Measurements from ENCODE around the gene TRNP1. TPM values are rescaled to one million over a fixed set of nuclear protein-coding genes. Genes with fewer than 3 reads are reported as not detected.

The TRNP1 gene
- total and polyA plus RNA-seq, 7 experiments from 2014 or later = 0.19 to 5.0 TPM; not detected in 5

GRCh38 chr1:26998429-26999300, 5.2 kb downstream of the TRNP1 start:
- H3K4me1 Mint-ChIP-seq = peaks cover 0 to 17% (median 10%) of the 10 kb centered on the region in 7 donors
- H3K4me3 Mint-ChIP-seq = no peak overlapping the region
- H3K27ac Mint-ChIP-seq = no peak overlapping the region
- ATAC-seq (no peak), DNase-seq (no peak)
- POLR2A ChIA-PET = interaction anchor here (0.6 kb wide), 1 partner anchor 120 kb away, joined by 3 read pairs; no protein-coding TSS in a partner anchor
- peaks cover 0 to 13% of the 10 kb centered on the region in 2 donors for H3K27me3 ChIP-seq (ENCODE audit: control insufficient read depth in 2 of 2, insufficient read depth in 2 of 2, low read length in 2 of 2)
- no peak overlapping the region for H3K4me3 ChIP-seq (ENCODE audit: low read length)
- H3K36me3 Mint-ChIP-seq = no peaks in the 10 kb centered on the region
- intact Hi-C loops (cut with micrococcal nuclease) = no loop called here
- H3K4me1 ChIP-seq (ENCODE audit: control insufficient read depth in 2 of 2, insufficient read depth in 2 of 2, low read length in 2 of 2) = peaks cover 0 to 14% of the 10 kb centered on the region in 2 donors
- no peaks in the 10 kb centered on the region for H3K36me3 ChIP-seq (ENCODE audit: control insufficient read depth in 2 of 3, insufficient read depth in 3 of 3, low read length in 3 of 3)
- no peak overlapping the region for H3K27ac ChIP-seq (ENCODE audit: low read depth, low read length)
- no peaks in the 10 kb centered on the region for H3K9me3 Mint-ChIP-seq
- no peaks in the 10 kb centered on the region for H3K9me3 ChIP-seq (ENCODE audit: control insufficient read depth in 2 of 3, low read length in 3 of 3)
- peaks cover 19 to 47% (median 24%) of the 10 kb centered on the region in 5 donors for H3K27me3 Mint-ChIP-seq
- CTCF ChIA-PET = interaction anchor here (0.6 to 2.0 kb wide), 5 partner anchors 9 to 761 kb away, joined by 3 to 6 read pairs (median 3); no protein-coding TSS in a partner anchor

- Mint-ChIP-seq H3K4me1 (peaks cover 0 to 17% (median 8%) of the 10 kb centered on the region in 7 donors), H3K27me3 (peaks cover 19 to 45% (median 24%) of the 10 kb centered on the region in 5 donors), H3K36me3 (no peaks in the 10 kb centered on the region), H3K27ac (no peak overlapping the region), H3K4me3 (no peak overlapping the region), H3K9me3 (no peaks in the 10 kb centered on the region)
- DNase-seq = no peak
- H3K9me3 ChIP-seq (ENCODE audit: control insufficient read depth in 2 of 3, low read length in 3 of 3) = no peaks in the 10 kb centered on the region
- intact Hi-C loops (cut with micrococcal nuclease) = no loop called here
- peaks cover 0 to 13% of the 10 kb centered on the region in 2 donors for H3K27me3 ChIP-seq (ENCODE audit: control insufficient read depth in 2 of 2, insufficient read depth in 2 of 2, low read length in 2 of 2)
- ATAC-seq = no peak
- POLR2A ChIA-PET = no interaction called here
- H3K4me3 ChIP-seq (ENCODE audit: low read length) = no peak overlapping the region
- H3K27ac ChIP-seq (ENCODE audit: low read depth, low read length) = no peak overlapping the region
- H3K4me1 ChIP-seq (ENCODE audit: control insufficient read depth in 2 of 2, insufficient read depth in 2 of 2, low read length in 2 of 2) = peaks cover 0 to 12% of the 10 kb centered on the region in 2 donors
- no peaks in the 10 kb centered on the region for H3K36me3 ChIP-seq (ENCODE audit: control insufficient read depth in 2 of 3, insufficient read depth in 3 of 3, low read length in 3 of 3)
- CTCF ChIA-PET = no interaction called here
Observed at GRCh38 chr1:26999440-26999987, 6.0 kb downstream of the TRNP1 start.

- H3K36me3 ChIP-seq (ENCODE audit: control insufficient read depth in 2 of 3, insufficient read depth in 3 of 3, low read length in 3 of 3) = no peaks in the 10 kb centered on the region
- intact Hi-C loops (cut with micrococcal nuclease) = no loop called here
- no peak overlapping the region for H3K4me3 Mint-ChIP-seq
- POLR2A ChIA-PET = no interaction called here
- ATAC-seq (no peak), DNase-seq (no peak)
- CTCF ChIA-PET = no interaction called here
- peaks cover 14 to 37% (median 20%) of the 10 kb centered on the region in 5 donors for H3K27me3 Mint-ChIP-seq
- no peaks in the 10 kb centered on the region for H3K36me3 Mint-ChIP-seq
- peaks cover 0 to 7% of the 10 kb centered on the region in 2 donors for H3K4me1 ChIP-seq (ENCODE audit: control insufficient read depth in 2 of 2, insufficient read depth in 2 of 2, low read length in 2 of 2)
- H3K27ac Mint-ChIP-seq = no peak overlapping the region
- H3K4me3 ChIP-seq (ENCODE audit: low read length) = no peak overlapping the region
- H3K4me1 Mint-ChIP-seq = peaks cover 0 to 13% (median 7%) of the 10 kb centered on the region in 7 donors
- H3K9me3 Mint-ChIP-seq = no peaks in the 10 kb centered on the region
- H3K27me3 ChIP-seq (ENCODE audit: control insufficient read depth in 2 of 2, insufficient read depth in 2 of 2, low read length in 2 of 2) = peaks cover 0 to 6% of the 10 kb centered on the region in 2 donors
- H3K27ac ChIP-seq (ENCODE audit: low read depth, low read length) = no peak overlapping the region
- no peaks in the 10 kb centered on the region for H3K9me3 ChIP-seq (ENCODE audit: control insufficient read depth in 2 of 3, low read length in 3 of 3)
Observed at GRCh38 chr1:27000090-27000816, 6.8 kb downstream of the TRNP1 start.

GRCh38 chr1:27000817-27001460, 7.4 kb downstream of the TRNP1 start:
- no peaks in the 10 kb centered on the region for H3K36me3 ChIP-seq (ENCODE audit: control insufficient read depth in 2 of 3, insufficient read depth in 3 of 3, low read length in 3 of 3)
- no peaks in the 10 kb centered on the region for H3K9me3 ChIP-seq (ENCODE audit: control insufficient read depth in 2 of 3, low read length in 3 of 3)
- DNase-seq = no peak
- Mint-ChIP-seq H3K4me3 (no peak overlapping the region), H3K4me1 (peaks cover 0 to 13% (median 6%) of the 10 kb centered on the region in 7 donors), H3K36me3 (no peaks in the 10 kb centered on the region), H3K9me3 (no peaks in the 10 kb centered on the region), H3K27ac (no peak overlapping the region), H3K27me3 (peaks cover 7 to 30% (median 14%) of the 10 kb centered on the region in 5 donors)
- peak; percentile 27 for ATAC-seq
- POLR2A ChIA-PET = no interaction called here
- intact Hi-C loops (cut with micrococcal nuclease) = no loop called here
- peaks cover 0 to 4% of the 10 kb centered on the region in 2 donors for H3K27me3 ChIP-seq (ENCODE audit: control insufficient read depth in 2 of 2, insufficient read depth in 2 of 2, low read length in 2 of 2)
- H3K27ac ChIP-seq (ENCODE audit: low read depth, low read length) = no peak overlapping the region
- peaks cover 0 to 7% of the 10 kb centered on the region in 2 donors for H3K4me1 ChIP-seq (ENCODE audit: control insufficient read depth in 2 of 2, insufficient read depth in 2 of 2, low read length in 2 of 2)
- CTCF ChIA-PET = no interaction called here
- H3K4me3 ChIP-seq (ENCODE audit: low read length) = no peak overlapping the region

GRCh38 chr1:27001570-27002360, 8.3 kb downstream of the TRNP1 start:
- Histone ChIP-seq H3K27ac (ENCODE audit: low read depth, low read length) (no peak overlapping the region), H3K4me3 (ENCODE audit: low read length) (no peak overlapping the region)

More at GRCh38 chr1:27001570-27002360, 8.3 kb downstream of the TRNP1 start:
- H3K36me3 Mint-ChIP-seq = no peaks in the 10 kb centered on the region
- H3K9me3 Mint-ChIP-seq = no peaks in the 10 kb centered on the region
- H3K4me1 Mint-ChIP-seq = peaks cover 0 to 13% (median 6%) of the 10 kb centered on the region in 7 donors
- H3K27me3 Mint-ChIP-seq = peaks cover 6 to 22% (median 8%) of the 10 kb centered on the region in 5 donors
- intact Hi-C loops (cut with micrococcal nuclease) = no loop called here
- DNase-seq = no peak
- ChIA-PET CTCF (no interaction called here), POLR2A (no interaction called here)
- H3K36me3 ChIP-seq (ENCODE audit: control insufficient read depth in 2 of 3, insufficient read depth in 3 of 3, low read length in 3 of 3) = no peaks in the 10 kb centered on the region
- H3K27me3 ChIP-seq (ENCODE audit: control insufficient read depth in 2 of 2, insufficient read depth in 2 of 2, low read length in 2 of 2) = peaks cover 0 to 4% of the 10 kb centered on the region in 2 donors
- no peak overlapping the region for H3K27ac Mint-ChIP-seq
- no peak overlapping the region for H3K4me3 Mint-ChIP-seq
- peaks cover 0 to 7% of the 10 kb centered on the region in 2 donors for H3K4me1 ChIP-seq (ENCODE audit: control insufficient read depth in 2 of 2, insufficient read depth in 2 of 2, low read length in 2 of 2)
- ATAC-seq = peak; percentile 79
- H3K9me3 ChIP-seq (ENCODE audit: control insufficient read depth in 2 of 3, low read length in 3 of 3) = no peaks in the 10 kb centered on the region

All from naive thymus-derived CD4-positive, alpha-beta T cell (primary cell).